ENCODE results near the gene ELL.

- no peak for TF ChIP-seq CTCF (IDR thresholded peaks at IDR 0.05)
- no peak for TF ChIP-seq ZFX (IDR thresholded peaks at IDR 0.05; ENCODE audit: borderline replicate concordance)
These were observed 77.4 kb downstream of the ELL start for GRCh38 chr19:18444513-18444912.
